ENCODE results near the gene NPM3.

NPM3 gene

DNA sequence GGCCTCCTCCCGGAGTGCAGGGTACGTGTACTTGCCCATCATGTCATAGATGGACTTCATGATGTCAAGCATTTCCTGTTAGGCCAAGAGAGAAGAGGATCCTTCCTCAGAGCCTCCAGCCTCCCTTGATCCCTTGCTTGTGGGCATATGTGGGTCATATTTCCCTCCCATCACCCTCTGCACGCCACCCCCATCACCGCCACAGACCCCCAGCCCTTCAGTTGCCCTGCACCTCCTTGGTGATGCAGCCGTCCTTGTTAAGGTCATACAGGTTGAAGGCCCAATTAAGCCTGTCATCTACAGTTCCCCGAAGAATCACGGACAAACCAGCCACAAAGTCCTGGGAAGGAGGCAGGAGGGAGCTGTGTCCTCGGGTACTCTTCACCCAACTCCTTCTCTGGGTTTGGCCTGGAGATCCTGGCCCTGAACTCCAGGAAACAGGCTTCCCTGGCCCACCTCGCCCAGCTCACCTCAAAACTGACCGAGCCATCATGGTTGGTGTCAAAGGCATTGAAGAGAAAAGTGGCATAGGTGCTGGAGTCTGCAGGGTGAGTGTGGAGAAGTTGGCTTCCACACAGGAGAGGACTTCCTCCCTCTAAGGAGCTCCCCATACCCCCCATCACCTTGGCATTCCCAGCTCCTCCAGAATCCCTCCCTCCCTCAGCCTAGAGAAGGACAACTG lies 44.8 kb upstream of the NPM3 start:
- no peak overlapping the region for H3K27ac ChIP-seq
- TF ChIP-seq, protein P1, sequence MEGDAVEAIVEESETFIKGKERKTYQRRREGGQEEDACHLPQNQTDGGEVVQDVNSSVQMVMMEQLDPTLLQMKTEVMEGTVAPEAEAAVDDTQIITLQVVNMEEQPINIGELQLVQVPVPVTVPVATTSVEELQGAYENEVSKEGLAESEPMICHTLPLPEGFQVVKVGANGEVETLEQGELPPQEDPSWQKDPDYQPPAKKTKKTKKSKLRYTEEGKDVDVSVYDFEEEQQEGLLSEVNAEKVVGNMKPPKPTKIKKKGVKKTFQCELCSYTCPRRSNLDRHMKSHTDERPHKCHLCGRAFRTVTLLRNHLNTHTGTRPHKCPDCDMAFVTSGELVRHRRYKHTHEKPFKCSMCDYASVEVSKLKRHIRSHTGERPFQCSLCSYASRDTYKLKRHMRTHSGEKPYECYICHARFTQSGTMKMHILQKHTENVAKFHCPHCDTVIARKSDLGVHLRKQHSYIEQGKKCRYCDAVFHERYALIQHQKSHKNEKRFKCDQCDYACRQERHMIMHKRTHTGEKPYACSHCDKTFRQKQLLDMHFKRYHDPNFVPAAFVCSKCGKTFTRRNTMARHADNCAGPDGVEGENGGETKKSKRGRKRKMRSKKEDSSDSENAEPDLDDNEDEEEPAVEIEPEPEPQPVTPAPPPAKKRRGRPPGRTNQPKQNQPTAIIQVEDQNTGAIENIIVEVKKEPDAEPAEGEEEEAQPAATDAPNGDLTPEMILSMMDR (conservative IDR thresholded peaks at IDR 0.05) = no peak
- no peak for TF ChIP-seq ZFX (IDR thresholded peaks at IDR 0.05)

DNA sequence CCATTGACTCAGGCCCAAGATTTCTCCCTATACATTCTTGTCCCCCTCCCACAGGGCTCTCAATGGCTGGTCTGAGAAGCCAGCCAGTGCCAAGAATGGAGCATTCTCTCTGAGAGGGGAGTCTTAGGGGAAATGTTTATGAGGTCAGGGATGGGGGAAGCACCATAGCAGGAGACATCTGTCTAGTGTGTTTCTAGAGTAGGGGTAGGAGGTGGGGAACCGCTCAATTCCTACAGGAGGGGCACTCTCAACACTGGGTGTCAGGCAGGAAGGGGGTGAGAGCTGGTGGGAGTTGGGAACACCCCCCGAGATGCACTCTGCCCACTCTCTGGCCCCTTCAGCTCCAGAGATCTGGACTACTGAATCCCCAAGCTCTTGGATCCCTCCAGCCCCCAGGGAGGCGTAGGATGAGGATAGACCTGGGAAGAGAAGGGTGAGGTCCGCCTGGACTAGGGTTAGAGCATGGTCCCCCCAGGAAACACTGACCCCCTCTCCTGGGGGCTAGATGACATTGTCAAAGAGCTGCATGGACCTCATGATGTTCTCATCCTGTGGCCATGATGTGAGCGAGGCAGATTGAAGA lies 43.7 kb upstream of the NPM3 start:
- H3K27ac ChIP-seq = no peak overlapping the region
- TF ChIP-seq, protein P1 (conservative IDR thresholded peaks at IDR 0.05) = no peak
- TF ChIP-seq ZFX (IDR thresholded peaks at IDR 0.05) = no peak

GRCh38 chr10:101824736-101825135 lies 41.5 kb upstream of the NPM3 start:
- no peak overlapping the region for H3K27ac ChIP-seq
- TF ChIP-seq ZFX (IDR thresholded peaks at IDR 0.05) = no peak
- TF ChIP-seq, protein P1 (conservative IDR thresholded peaks at IDR 0.05) = no peak

GRCh38 chr10:101818872-101819633 lies 35.8 kb upstream of the NPM3 start:
- peak overlapping the region; percentile 90 for H3K27ac ChIP-seq
- no peak for TF ChIP-seq ZFX (IDR thresholded peaks at IDR 0.05)
- TF ChIP-seq, protein P1 (conservative IDR thresholded peaks at IDR 0.05) = no peak

DNA sequence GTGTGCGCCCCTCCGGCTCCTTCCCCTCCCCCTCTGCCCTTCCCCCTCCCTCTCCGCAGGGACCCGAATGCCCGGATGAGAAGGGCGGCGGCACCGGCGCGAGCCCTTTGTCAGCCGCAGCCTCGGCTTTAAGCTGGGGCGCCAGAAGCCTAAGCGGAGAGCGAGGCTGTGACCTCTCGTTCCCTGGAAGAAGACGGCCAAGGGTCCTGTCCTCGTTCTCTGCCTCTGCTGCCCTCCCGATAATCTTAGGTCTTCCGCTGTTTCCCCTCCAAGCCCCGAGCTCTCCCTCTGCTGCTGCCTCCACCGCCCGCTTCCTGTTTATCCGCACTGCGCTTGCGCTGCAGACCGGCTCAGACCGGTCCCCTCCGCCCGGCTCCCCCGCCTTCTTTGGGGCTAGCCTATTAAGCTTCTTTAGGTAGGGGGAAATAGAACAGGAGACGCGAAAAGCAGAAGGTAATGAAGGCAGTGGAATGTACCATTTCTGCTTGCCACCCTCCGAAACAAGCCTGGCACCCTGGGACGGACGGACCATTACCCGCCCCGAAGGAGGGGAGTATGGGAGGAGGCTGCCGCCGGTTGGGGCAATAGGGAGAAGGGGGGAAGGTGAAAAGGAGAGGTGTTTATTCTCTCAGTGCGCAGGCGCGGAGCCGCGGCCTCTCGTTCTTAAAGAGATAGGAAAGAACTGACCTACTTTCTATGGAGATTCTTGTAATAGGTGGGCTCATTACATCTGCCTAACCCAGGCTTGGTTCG lies 35.0 kb upstream of the NPM3 start, which contains the start of gene OGA:
Gene OGA (minus strand): TSS at position 326 of the 753 bp plus-strand sequence. CDS start 422 bp downstream, outside the sequence.
- no peak for TF ChIP-seq ZFX (IDR thresholded peaks at IDR 0.05)
- TF ChIP-seq, protein P1 (conservative IDR thresholded peaks at IDR 0.05) = no peak
- H3K27ac ChIP-seq = peak within 1 kb of the TSS; percentile 90

DNA sequence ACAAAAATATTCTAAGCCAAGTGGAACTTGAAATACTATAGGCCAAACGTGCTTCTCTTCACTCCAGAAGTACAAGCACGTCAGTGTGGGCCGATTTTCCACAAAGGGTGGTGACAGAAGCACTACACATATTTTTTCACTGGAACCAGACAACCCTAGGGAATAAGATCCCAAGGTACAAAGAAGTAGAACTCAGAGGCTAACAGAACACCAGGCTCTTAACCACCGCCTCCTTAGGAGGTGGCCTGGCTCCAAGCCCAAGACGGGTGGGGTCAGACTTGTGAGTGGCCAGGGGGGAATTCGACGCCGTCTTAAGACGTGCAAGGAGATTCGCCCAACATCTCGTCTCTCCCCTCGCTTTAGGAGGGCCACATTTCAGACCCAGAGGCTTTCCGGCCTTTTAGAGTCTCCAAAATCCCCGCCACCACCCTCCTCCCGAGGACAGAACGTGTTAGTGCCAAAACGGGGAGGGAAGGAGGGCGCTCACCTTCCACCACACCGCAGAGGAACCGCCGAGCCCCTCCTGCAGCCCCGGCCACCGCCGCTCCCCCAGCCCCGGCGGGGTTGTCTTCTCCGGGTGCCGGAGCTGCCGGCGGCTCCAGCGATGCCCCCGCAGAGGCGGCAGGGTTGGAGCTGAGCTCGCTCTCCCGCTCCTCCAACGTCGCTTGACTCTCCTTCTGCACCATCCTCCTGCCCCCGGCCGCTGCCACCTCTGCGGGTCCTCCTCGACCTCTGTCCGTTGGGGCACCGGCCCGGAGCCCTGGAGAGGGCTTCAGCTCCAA lies 34.3 kb upstream of the NPM3 start:
- peak overlapping the region; percentile 90 for H3K27ac ChIP-seq
- TF ChIP-seq, protein P1 (conservative IDR thresholded peaks at IDR 0.05) = no peak
- TF ChIP-seq ZFX (IDR thresholded peaks at IDR 0.05) = no peak
